Panc1 (cell line): ENCODE results near the gene PRODH2. TPM values are rescaled to one million over a fixed set of nuclear protein-coding genes. Genes with fewer than 3 reads are reported as not detected.

Experiments
- ATAC-seq: fragments of 200-7000 bp; cut with Tn5 transposase; 2 replicates; pipeline ENCODE4 v1.9.1; 2020; ENCODE audit warnings: mild to moderate bottlenecking, moderate library complexity
- BruUV-seq: library from RNA; stranded (reverse); fragments of 400-500 nt; replicated peaks from 2 replicates; lab custom pipeline; 2021; lab: Mats Ljungman, UMichigan
- CTCF ChIA-PET: fragments of 300-600 bp; sonication (Branson Sonifier 250); formaldehyde crosslinking; loops from one replicate; lab custom pipeline; 2022; ENCODE audit warnings: antibody characterized with exemption; lab: Charles Lee
- POLR2A ChIA-PET: fragments of 300-600 bp; sonication (Branson Sonifier 250); formaldehyde crosslinking; loops from one replicate; lab custom pipeline; 2022; ENCODE audit warnings: antibody characterized with exemption; lab: Charles Lee
- DNase-seq: peaks from one replicate; pipeline ENCODE4 v3.0.0-alpha.2; 2010; ENCODE audit warnings: low read depth, low spot score
- H3K27ac ChIP-seq: 2 replicates; pipeline ENCODE4 v1.5.1; 2011; ENCODE audit warnings: mild to moderate bottlenecking, low read length, inconsistent platforms
- H3K27me3 ChIP-seq: fragments of 200-500 bp; sonication (Bioruptor generic); 2 replicates; pipeline ENCODE4 v1.6.0; 2014; ENCODE audit warnings: low read length, inconsistent platforms; ENCODE audit not compliant: control insufficient read depth, insufficient read depth
- H3K36me3 ChIP-seq: fragments of 200-500 bp; sonication (Bioruptor generic); 2 replicates; pipeline ENCODE4 v1.5.1; 2014; ENCODE audit warnings: inconsistent platforms, mild to moderate bottlenecking, low read length, moderate library complexity; ENCODE audit not compliant: control insufficient read depth, insufficient read depth
- H3K4me1 ChIP-seq: 2 replicates; pipeline ENCODE4 v1.5.1; 2011; ENCODE audit warnings: inconsistent platforms, mild to moderate bottlenecking, low read length, moderate library complexity; ENCODE audit not compliant: control insufficient read depth, insufficient read depth
- H3K4me3 ChIP-seq, 2 experiments: 2 replicates each; pipeline ENCODE4 v1.5.1; 2011 to 2012; ENCODE audit warnings: low read depth in 2 of 2, low read length in 2 of 2, mild to moderate bottlenecking in 2 of 2, inconsistent platforms in 1 of 2, moderate library complexity in 1 of 2
- H3K9me3 ChIP-seq: fragments of 200-500 bp; sonication (Bioruptor generic); 2 replicates; pipeline ENCODE4 v1.5.1; 2014; ENCODE audit warnings: low read depth, mild to moderate bottlenecking, inconsistent platforms, low read length, moderate library complexity; ENCODE audit not compliant: control insufficient read depth, insufficient read depth
- CTCF ChIP-seq: fragments of 450-650 bp; IDR thresholded peaks from 2 replicates; pipeline ENCODE4 v1.5.1; 2017; ENCODE audit warnings: mild to moderate bottlenecking
- POLR2AphosphoS5 ChIP-seq: IDR thresholded peaks from 2 replicates; pipeline ENCODE4 v1.6.1; 2012; ENCODE audit warnings: mild to moderate bottlenecking, low read depth, low read length, moderate library complexity
- REST ChIP-seq, 2 experiments: IDR thresholded peaks; 2 replicates each; pipeline ENCODE4 v1.6.1; 2011 to 2012; ENCODE audit warnings: low read depth in 2 of 2, control low read depth in 1 of 2, low read length in 1 of 2, mild to moderate bottlenecking in 1 of 2, moderate library complexity in 1 of 2; ENCODE audit not compliant: insufficient read depth in 1 of 2
- SIN3A ChIP-seq: IDR thresholded peaks from 2 replicates; pipeline ENCODE4 v1.6.1; 2012; ENCODE audit warnings: low read depth, mild to moderate bottlenecking, low read length, moderate library complexity, borderline replicate concordance; ENCODE audit not compliant: insufficient read depth
- TCF7L2 ChIP-seq: IDR thresholded peaks from 2 replicates; pipeline ENCODE4 v1.6.1; 2011; ENCODE audit warnings: mild to moderate bottlenecking, low read depth, low read length, inconsistent platforms
- in situ Hi-C: cut with HindIII; loops from 2 replicates; pipeline ENCODE4 v1.10.0; 2016; ENCODE audit warnings: low sequenced_read_pairs, low pct_unique_long_range_greater_than_20kb
- intact Hi-C: fragments of 100-400 bp; cut with micrococcal nuclease; formaldehyde crosslinking; loops from one replicate; pipeline ENCODE4 v1.10.0; 2022; ENCODE audit not compliant: unreplicated experiment
- total RNA-seq: library from RNA; stranded (reverse); gene quantifications from one replicate; pipeline ENCODE4 v1.2.1, GENCODE V29; 2021; ENCODE audit not compliant: unreplicated experiment

The PRODH2 gene
- total RNA-seq, 1 experiment from 2014 or later, result not detected

GRCh38 chr19:35760711-35761349 is 51.8 kb downstream of the PRODH2 start:
- H3K36me3 ChIP-seq, result no peaks in the 10 kb centered on the region
- H3K4me1 ChIP-seq, result peaks cover 16% of the 10 kb centered on the region
- no TSS peak for BruUV-seq
- intact Hi-C loops (no loop called here), in situ Hi-C loops (no loop called here)
- DNase-seq, result no peak
- no peak overlapping the region for H3K4me3 ChIP-seq
- H3K9me3 ChIP-seq, result no peaks in the 10 kb centered on the region
- H3K27me3 ChIP-seq, result no peaks in the 10 kb centered on the region
- ChIA-PET CTCF (no interaction called here), POLR2A (no interaction called here)
- ATAC-seq, result no peak
- TF ChIP-seq REST (IDR thresholded peaks at IDR 0.05; ENCODE audit: insufficient read depth in 1 of 2, low read depth in 2 of 2, low read length in 1 of 2) (no peak), CTCF (no peak), SIN3A (no peak), POLR2AphosphoS5 (no peak), TCF7L2 (no peak)
- no peak overlapping the region for H3K27ac ChIP-seq

GRCh38 chr19:35759697-35760096 is 52.9 kb downstream of the PRODH2 start:
- H3K4me3 ChIP-seq, result no peak overlapping the region; a peak in 1 of 4 replicates
- TF ChIP-seq POLR2AphosphoS5, result no peak
- no peak for TF ChIP-seq REST (IDR thresholded peaks at IDR 0.05; ENCODE audit: insufficient read depth in 1 of 2, low read depth in 2 of 2, low read length in 1 of 2)
- no peak for TF ChIP-seq TCF7L2
- no peak for TF ChIP-seq SIN3A
- no peak for TF ChIP-seq CTCF
- no peaks in the 10 kb centered on the region for H3K9me3 ChIP-seq
- no peak for DNase-seq
- no peaks in the 10 kb centered on the region for H3K27me3 ChIP-seq
- in situ Hi-C loops, result no loop called here
- CTCF ChIA-PET, result no interaction called here
- no peaks in the 10 kb centered on the region for H3K36me3 ChIP-seq
- POLR2A ChIA-PET, result interaction anchor here (0.8 kb wide), 1 partner anchor 14 kb away, joined by 3 read pairs; the partner anchor contains the start of gene PSENEN
- peak overlapping the region; percentile 100 for H3K27ac ChIP-seq
- BruUV-seq, result no TSS peak
- no peak for ATAC-seq
- intact Hi-C loops, result no loop called here
- H3K4me1 ChIP-seq, result peaks cover 16% of the 10 kb centered on the region
